Osteoblast (primary cell): Measurements from ENCODE around the gene GOLGA8B. TPM values are rescaled to one million over a fixed set of nuclear protein-coding genes. Genes with fewer than 3 reads are reported as not detected.

Source experiments
- DNase-seq: peaks from one replicate; pipeline ENCODE4 v3.0.0; 2011; ENCODE audit warnings: low spot score, mixed read lengths; ENCODE audit not compliant: insufficient read length; ENCODE audit errors: missing footprints
- H2AFZ ChIP-seq: 2 replicates; pipeline ENCODE4 v1.6.0; 2011; ENCODE audit warnings: mild to moderate bottlenecking, low read length
- H3K27ac ChIP-seq: 2 replicates; pipeline ENCODE4 v1.5.1; 2011; ENCODE audit warnings: mild to moderate bottlenecking, low read depth, low read length, moderate library complexity
- H3K27me3 ChIP-seq: 2 replicates; pipeline ENCODE4 v1.6.0; 2012; ENCODE audit warnings: mild to moderate bottlenecking, control low read depth, inconsistent platforms, low read length, moderate library complexity; ENCODE audit not compliant: insufficient read depth
- H3K36me3 ChIP-seq: 2 replicates; pipeline ENCODE4 v1.5.1; 2011; ENCODE audit warnings: mild to moderate bottlenecking, low read length, control low read depth, moderate library complexity; ENCODE audit not compliant: insufficient read depth
- H3K4me1 ChIP-seq: 2 replicates; pipeline ENCODE4 v1.5.1; 2011; ENCODE audit warnings: mild to moderate bottlenecking, low read length, control low read depth, moderate library complexity; ENCODE audit not compliant: insufficient read depth
- H3K4me2 ChIP-seq: 2 replicates; pipeline ENCODE4 v1.6.0; 2011; ENCODE audit warnings: mild to moderate bottlenecking, low read length; ENCODE audit not compliant: insufficient read depth
- H3K4me3 ChIP-seq: fragments of 200-600 bp; sonication (generic); 3 replicates; pipeline ENCODE4 v1.5.1; 2012; ENCODE audit warnings: mild to moderate bottlenecking, low read length, inconsistent platforms; ENCODE audit not compliant: insufficient read depth
- H3K79me2 ChIP-seq: 2 replicates; pipeline ENCODE4 v1.6.0; 2012; ENCODE audit warnings: mild to moderate bottlenecking, low read length, control low read depth, inconsistent platforms; ENCODE audit not compliant: insufficient read depth
- H3K9me3 ChIP-seq: 2 replicates; pipeline ENCODE4 v1.5.1; 2011; ENCODE audit warnings: low read depth, low read length, control low read depth
- H4K20me1 ChIP-seq: 2 replicates; pipeline ENCODE4 v1.6.0; 2012; ENCODE audit warnings: mild to moderate bottlenecking, low read length, control low read depth; ENCODE audit not compliant: insufficient read depth
- CTCF ChIP-seq: IDR thresholded peaks from 2 replicates; pipeline ENCODE4 v1.5.1; 2011; ENCODE audit warnings: mild to moderate bottlenecking, low read depth, low read length, moderate library complexity; ENCODE audit errors: extremely low read depth
- total RNA-seq: library from RNA; depleted of rRNA; stranded (reverse); fragments of >200 nt; gene quantifications from 2 replicates; pipeline ENCODE4 v1.2.3, GENCODE V29; 2012

GOLGA8B gene
- total RNA-seq, 1 donor: 57.2 TPM

- no peak overlapping the region for H3K4me2 ChIP-seq
- peaks cover 67% of the 10 kb centered on the region for H3K27me3 ChIP-seq
- TF ChIP-seq CTCF: peak; percentile 44
- DNase-seq: no peak
- H3K79me2 ChIP-seq: no peaks in the 10 kb centered on the region
- no peaks in the 10 kb centered on the region for H3K4me1 ChIP-seq
- H3K36me3 ChIP-seq: no peaks in the 10 kb centered on the region
- H4K20me1 ChIP-seq: no peaks in the 10 kb centered on the region
- no peak overlapping the region for H3K27ac ChIP-seq
- H3K9me3 ChIP-seq: no peaks in the 10 kb centered on the region
- no peak overlapping the region for H3K4me3 ChIP-seq
- no peak overlapping the region for H2AFZ ChIP-seq
These were observed 26.9 kb upstream of the GOLGA8B start for GRCh38 chr15:34610354-34610753.

- H3K27me3 ChIP-seq: peaks cover 67% of the 10 kb centered on the region
- no peak overlapping the region for H3K27ac ChIP-seq
- H3K4me3 ChIP-seq: no peak overlapping the region
- H3K79me2 ChIP-seq: no peaks in the 10 kb centered on the region
- peak overlapping the region; percentile 41 for H2AFZ ChIP-seq
- no peaks in the 10 kb centered on the region for H3K9me3 ChIP-seq
- H4K20me1 ChIP-seq: no peaks in the 10 kb centered on the region
- H3K4me2 ChIP-seq: no peak overlapping the region
- TF ChIP-seq CTCF: no peak
- no peaks in the 10 kb centered on the region for H3K36me3 ChIP-seq
- no peak for DNase-seq
- no peaks in the 10 kb centered on the region for H3K4me1 ChIP-seq
These were observed 25.9 kb upstream of the GOLGA8B start for GRCh38 chr15:34609102-34610057.

- Histone ChIP-seq H3K9me3 (no peaks in the 10 kb centered on the region), H3K79me2 (no peaks in the 10 kb centered on the region), H2AFZ (no peak overlapping the region), H3K27me3 (peaks cover 63% of the 10 kb centered on the region), H3K27ac (no peak overlapping the region), H3K4me3 (no peak overlapping the region), H3K4me1 (no peaks in the 10 kb centered on the region), H4K20me1 (no peaks in the 10 kb centered on the region), H3K4me2 (no peak overlapping the region), H3K36me3 (no peaks in the 10 kb centered on the region)
- no peak for DNase-seq
- TF ChIP-seq CTCF: no peak
These were observed 25.1 kb upstream of the GOLGA8B start for GRCh38 chr15:34608517-34608916.

GRCh38 chr15:34607832-34608231 lies 24.4 kb upstream of the GOLGA8B start:
- no peaks in the 10 kb centered on the region for H4K20me1 ChIP-seq
- no peak for TF ChIP-seq CTCF

More at GRCh38 chr15:34607832-34608231, 24.4 kb upstream of the GOLGA8B start:
- Histone ChIP-seq H3K36me3 (no peaks in the 10 kb centered on the region), H3K27ac (no peak overlapping the region), H3K4me1 (no peaks in the 10 kb centered on the region), H2AFZ (no peak overlapping the region), H3K27me3 (peaks cover 62% of the 10 kb centered on the region), H3K4me3 (no peak overlapping the region), H3K9me3 (no peaks in the 10 kb centered on the region), H3K4me2 (no peak overlapping the region), H3K79me2 (no peaks in the 10 kb centered on the region)
- no peak for DNase-seq
